DMS79 treated with DMSO at 0.1 percent for 48 hours (cell line): Measurements from ENCODE around the gene PFKFB3.

Source experiments
- DNase-seq: peaks from one replicate; lab custom pipeline; 2025; lab: John Stamatoyannopoulos, UW

PFKFB3 gene

DNA sequence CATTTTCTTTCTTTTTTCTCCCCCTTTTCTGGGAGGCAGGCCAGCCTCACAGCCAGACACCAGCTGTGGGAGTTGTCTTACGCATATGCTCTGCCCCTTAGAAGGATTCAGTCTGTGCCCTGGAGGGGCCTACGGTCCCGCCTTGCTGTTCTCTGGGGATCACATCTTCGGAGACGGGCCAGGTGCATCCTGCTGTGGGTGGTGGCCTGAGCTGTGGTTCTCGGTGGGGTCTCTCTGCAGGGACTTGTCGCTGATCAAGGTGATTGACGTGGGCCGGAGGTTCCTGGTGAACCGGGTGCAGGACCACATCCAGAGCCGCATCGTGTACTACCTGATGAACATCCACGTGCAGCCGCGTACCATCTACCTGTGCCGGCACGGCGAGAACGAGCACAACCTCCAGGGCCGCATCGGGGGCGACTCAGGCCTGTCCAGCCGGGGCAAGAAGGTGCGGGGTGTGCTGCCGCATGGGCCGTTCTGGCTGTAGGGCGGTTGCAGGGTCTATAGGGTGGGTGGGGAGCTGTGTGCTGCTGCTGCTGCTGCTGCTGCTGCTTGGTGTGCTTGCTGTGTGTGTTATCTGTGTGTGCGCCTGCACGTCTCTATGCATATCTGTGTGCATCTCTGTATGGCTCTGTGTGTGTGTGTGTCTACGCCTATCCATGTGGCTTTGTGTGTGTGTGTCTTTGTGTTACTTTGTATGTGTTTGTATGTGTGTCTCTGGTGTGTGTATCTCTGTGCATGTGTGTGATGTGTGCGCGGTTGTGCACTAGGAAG lies 17.9 kb downstream of the PFKFB3 start:
- DNase-seq: no peak

DNA sequence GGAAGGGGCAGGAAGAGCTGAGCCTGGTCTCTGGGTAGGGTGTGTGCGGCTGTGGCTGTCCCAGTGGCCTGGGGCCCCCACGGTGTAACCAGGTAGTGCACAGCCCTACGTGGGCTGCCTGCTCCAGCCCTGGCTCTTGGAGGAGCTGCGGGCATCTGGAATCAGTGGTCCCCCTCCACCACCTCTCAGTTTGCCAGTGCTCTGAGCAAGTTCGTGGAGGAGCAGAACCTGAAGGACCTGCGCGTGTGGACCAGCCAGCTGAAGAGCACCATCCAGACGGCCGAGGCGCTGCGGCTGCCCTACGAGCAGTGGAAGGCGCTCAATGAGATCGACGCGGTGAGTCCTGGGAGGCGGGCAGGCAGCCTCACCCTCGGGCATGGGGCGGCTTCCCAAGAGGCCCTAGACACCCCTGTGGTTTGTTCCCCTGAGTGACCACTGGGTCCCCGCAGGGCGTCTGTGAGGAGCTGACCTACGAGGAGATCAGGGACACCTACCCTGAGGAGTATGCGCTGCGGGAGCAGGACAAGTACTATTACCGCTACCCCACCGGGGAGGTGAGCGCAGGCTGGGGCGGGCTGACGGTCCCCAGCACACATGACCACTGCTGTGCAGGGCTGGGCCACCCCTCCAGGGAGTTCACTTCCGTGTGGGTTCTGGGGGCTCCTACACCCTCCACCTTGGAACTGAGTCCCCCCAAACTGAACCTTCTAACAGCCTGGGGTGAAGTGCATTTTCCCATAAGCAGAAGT lies 18.6 kb downstream of the PFKFB3 start:
- no peak for DNase-seq

DNA sequence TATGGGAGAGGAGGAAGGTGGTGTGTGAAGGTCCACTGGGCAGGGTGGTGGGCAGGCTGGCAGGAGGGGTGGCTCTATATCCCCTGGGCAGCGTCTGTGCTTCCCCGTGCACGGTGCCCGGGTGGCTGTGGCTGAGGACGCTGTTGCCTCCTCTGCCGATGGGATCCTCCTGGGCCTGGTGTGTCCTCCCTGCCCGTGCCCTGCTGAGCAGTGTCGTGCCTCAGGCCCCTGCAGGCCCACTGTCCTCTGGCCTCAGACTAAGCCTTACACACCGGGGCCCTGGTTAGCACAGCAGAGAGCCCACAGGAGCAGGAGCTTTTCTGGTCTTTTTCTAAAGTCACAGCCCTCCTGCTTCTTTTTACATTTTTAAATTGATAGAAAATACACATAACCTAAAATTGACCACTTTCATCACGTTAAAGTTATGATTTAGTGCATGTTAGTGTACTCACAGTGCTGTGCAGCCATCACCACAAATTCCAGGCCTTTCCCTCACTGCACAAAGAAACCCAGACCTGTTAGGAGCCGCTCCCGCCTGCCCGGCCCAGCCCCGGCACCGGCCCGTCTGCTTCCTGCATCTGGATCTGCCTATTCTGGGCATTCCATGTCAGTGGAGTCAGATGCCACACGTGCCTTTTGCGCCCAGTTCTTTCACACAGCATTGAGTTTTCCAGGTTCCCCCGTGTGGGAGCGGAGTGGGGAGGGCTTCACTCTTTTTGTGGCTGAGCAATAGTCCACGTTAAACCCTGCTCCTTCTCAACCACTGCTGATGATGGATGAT lies 19.4 kb downstream of the PFKFB3 start:
- no peak for DNase-seq

DNA sequence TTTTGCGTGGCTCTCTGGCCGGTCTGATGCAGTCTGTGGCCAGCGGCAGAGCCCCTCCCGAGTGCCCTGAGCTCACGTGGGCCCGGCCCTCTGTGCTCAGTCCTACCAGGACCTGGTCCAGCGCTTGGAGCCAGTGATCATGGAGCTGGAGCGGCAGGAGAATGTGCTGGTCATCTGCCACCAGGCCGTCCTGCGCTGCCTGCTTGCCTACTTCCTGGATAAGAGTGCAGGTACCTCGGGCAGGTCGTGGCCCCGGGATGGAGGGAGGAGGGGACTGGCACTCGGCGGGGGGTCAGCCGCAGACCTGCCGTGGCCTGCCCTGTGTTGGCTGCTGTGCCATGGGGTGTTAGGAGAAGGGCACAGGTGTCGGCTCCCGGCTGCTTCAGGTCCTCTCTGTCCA lies 20.0 kb downstream of the PFKFB3 start:
- no peak for DNase-seq

DNA sequence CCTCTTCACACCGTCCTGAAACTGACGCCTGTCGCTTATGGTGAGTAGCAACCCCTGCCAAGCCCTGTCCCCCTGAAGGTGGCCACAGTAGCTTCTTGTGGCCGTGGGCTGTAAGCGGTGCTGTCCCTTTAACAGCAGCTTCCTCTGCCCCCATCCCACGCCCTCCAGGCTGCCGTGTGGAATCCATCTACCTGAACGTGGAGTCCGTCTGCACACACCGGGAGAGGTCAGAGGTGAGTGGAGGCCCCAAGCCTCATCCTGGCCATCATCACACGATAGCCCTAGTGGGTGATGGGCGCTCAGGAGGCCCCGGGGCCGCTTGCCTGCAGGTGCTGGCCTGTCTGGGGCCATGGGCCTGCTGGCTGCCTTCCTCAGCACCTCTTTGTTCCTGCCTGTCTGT lies 21.2 kb downstream of the PFKFB3 start:
- no peak for DNase-seq

DNA sequence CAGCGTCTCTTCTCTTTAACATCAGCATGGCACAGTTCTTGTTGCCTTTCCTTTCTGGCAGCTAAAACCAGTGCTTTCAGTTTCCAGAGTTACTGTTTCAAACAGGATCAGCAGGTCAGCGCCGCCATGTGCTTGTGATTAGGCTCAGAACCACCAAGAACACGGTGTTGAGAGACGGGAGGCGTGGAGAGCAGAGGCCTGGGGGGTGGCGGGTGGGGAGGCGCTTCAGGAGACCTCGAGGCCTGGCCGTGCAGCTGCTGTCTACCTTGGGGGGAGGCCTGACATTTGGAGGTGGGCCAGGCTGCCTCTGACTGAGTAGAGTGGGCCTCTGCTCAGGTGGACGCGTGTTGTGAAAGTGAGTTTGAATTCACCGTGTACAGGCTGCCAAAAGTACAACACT lies 22.0 kb downstream of the PFKFB3 start:
- no peak for DNase-seq

DNA sequence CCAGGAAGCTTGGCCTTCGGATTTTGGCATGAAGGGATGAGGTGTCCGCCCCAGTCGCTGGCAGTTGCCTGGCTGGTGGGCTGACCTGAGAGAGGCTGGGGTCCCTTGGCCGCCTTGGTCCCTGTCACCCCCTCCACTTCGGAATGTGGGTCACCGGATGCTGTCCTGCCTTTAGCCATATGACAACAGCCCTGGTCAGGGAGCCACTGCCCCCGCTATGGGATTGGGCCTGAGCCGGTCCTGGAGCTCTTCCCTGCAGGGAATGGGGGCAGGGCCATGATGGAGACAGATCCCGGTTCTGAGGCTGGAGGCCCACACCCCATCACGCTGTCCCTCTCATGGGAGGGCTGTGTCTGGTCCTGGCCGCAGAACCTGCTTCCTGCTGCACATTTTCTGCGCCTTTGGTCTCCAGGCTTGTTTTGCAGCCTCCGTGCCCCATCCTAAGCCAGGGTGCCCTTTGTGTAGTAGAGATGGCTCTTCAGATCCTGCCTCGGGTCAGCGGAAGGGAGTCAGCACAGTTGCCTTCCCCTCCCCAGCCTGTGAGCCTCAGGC lies 22.6 kb downstream of the PFKFB3 start:
- DNase-seq: no peak

DNA sequence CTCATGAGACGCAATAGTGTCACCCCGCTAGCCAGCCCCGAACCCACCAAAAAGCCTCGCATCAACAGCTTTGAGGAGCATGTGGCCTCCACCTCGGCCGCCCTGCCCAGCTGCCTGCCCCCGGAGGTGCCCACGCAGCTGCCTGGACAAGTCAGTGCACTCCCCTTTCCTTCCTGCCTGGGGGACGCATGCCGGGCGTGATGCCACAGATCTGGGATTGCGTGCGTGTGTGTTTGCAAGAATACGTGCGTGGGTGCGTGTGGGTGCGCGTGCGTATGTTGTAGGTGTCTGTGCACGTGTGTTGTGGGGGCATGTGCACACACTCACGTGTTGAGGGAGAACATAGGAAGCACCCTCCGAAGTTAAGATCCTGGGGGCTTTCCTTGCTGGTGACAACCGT lies 23.5 kb downstream of the PFKFB3 start:
- no peak for DNase-seq

DNA sequence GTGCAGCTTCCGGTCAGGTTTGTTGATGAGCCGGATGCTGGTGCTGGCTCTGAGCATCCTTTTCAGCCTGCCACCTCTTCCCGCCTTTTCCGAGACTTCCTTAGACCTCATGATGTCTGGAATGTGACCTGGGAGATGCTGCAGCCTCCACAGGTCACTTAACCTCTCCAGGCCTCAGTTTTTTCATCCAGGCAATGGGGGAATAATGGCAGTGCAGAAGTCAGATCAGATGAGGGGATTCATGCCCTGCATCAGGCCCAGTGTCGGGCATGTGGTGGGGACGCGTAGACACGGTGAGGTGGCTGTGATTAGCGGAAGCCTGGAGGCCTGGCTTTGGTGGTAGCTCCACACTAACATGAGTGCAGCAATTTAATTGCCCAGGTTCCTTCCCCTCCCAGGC lies 24.6 kb downstream of the PFKFB3 start:
- no peak for DNase-seq

DNA sequence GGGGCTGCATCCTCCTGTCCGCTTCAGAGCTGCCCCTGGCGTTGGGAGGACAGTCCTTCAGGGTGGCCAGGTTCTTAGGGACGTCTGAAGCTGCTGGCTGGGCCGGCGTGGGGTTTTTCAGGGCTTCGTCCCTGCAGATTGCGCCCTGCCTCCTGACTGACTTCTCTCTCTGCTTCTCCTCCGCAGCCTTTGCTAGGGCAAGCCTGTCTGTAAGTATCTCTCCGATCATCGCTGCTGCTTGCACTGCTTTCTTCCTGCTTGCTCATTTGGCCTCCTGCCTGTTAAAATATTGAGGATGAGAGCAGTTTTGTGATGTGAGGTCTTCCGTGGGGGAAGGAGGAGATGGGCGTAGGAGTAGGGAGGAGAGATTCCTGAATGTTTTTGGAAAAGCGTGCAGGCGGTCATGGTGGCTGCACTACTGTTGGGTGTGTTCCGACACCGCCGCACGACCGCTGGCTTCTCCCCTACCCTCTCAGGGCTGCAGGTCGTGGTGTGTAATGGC lies 25.3 kb downstream of the PFKFB3 start:
- no peak for DNase-seq

DNA sequence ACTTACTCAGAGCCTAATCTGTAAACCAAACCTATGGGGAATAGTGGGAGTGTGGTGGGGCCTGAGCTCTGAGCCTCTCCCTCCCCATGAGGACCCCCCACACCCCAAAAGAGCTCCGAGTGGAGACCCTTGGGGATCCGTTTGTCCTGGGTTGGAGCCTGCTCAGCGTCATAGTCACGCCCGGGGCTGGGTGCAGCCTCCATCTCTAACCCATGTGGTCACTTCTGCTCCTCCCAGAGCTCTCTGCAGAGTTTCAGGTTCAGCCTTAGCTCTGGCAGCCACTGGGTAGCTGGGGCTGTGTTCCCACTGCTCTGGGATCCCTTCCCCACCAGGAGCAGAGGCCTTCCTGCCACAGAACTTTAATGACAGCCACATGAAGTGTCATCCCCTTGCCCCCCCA lies 25.9 kb downstream of the PFKFB3 start:
- no peak for DNase-seq

DNA sequence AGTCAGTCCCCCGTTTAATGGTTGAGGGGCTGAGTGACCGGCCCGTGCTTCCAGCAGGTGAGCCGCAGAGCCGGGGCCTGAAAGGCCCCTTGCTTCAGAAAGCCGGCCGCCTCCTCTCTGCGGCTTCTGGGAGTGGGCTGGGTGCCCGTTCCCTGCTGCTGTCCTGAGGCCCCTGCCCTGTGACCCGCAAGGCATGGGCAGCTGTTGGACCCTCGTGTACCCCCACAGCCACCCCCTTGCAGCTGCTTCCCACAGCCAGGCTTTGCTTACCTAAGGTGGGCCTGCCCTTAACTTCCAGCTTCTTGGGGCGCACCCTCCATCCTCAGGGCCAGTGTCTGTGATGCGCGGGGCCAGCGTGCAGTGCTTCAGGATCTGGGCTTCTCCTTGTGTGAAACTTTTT lies 26.6 kb downstream of the PFKFB3 start:
- no peak for DNase-seq

DNA sequence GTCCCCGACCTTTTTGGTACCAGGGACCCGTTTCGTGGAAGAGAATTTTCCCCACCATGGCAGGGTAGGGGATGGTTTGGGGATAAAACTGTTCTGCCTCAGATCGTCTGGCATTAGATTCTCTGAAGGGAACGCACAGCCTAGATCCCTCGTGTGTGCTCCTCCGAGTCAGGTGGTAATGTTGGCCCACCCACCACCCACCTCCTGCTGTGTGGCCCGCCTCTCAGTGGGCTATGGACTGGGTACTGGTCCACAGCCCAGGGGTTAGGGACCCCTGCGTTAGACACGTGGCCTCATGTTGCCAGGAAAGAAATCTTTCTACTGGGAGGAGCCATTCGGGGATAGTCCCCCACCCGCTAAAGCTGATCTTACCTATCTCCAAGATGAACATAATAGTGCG lies 27.0 kb downstream of the PFKFB3 start:
- no peak for DNase-seq

DNA sequence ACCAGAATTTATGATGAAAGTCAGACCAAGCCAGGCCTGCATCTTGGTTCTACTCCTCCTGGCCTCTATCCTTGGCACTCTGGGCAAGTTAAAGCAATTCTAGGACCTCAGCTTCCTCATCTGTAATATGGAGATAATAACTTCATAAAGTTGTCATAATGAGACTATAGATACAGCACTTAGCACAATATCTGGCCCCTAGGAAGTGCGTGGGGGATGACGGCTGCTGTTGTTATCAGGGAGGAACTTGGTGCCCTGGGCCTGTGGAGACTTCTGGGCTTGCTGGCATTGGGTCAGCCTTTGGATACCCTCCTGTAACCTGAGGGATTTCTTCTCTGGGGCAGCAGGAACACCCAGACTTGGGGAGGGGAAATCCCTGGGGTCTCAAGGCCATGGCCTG lies 27.6 kb downstream of the PFKFB3 start:
- DNase-seq: no peak

DNA sequence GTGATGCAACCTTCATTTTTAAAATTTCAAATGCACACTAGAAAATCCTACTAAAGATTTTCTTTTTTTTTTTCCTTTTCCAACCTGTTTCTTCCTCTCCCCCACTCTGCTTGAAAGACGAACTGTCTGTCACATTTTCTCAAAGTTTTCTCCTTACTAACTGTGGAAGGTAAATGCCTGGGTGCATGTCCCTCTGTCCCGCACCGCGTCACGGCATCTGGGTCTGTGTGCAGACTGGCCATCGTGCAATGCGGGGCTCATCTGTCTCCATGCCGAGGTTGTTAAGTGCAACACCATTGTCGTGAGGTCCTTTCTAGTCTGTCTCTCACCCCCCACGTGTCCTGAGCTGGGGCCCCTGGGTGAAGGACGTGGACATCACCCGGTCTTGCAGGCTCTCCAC lies 28.4 kb downstream of the PFKFB3 start:
- DNase-seq: no peak

DNA sequence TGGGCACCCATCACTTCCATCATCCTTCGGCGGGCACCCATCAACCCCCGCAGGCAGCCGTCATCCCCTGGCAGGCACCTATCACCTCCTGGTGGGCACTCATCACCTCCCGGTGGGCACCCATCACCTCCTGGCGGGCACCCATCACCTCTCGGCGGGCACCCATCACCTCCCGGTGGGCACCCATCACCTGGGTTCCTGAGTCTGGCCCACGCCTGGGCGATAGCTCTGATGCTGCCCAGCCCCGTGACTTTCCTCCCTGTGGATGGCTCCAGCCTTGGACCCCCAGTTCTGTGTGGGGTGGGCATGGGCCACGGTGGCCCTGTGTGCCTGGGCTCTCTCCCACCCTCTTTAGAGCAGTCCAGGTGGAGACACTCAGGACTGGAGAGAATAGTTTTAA lies 29.0 kb downstream of the PFKFB3 start:
- DNase-seq: no peak

DNA sequence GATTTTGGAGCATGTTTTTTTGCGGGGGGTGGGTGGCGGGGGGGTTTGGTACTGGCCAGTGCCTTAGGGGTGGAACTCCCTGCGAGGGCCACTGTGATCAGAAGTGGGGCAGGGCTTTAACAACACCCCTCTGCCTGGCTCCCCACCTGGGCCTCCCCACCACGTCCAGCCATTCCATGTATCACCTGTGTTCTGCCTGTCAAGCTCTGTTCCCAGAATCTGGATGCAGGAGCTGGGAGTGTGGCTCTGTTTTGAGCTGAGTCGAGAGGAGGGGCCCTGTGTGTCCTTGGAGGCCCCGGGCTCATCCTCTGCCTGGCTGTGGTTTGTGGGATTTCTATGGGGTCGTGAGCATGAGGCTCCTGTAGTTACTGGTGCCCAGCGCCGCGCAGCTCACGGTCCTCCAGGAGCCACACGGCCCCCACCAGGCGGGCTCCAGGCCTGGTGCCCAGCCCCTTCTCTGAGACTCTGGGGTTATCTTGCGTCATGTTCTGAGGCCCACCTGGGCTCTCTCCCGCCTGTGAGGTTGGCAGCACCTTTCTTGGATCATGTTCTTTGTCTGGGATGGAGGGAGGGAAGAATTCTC lies 29.6 kb downstream of the PFKFB3 start:
- no peak for DNase-seq

DNA sequence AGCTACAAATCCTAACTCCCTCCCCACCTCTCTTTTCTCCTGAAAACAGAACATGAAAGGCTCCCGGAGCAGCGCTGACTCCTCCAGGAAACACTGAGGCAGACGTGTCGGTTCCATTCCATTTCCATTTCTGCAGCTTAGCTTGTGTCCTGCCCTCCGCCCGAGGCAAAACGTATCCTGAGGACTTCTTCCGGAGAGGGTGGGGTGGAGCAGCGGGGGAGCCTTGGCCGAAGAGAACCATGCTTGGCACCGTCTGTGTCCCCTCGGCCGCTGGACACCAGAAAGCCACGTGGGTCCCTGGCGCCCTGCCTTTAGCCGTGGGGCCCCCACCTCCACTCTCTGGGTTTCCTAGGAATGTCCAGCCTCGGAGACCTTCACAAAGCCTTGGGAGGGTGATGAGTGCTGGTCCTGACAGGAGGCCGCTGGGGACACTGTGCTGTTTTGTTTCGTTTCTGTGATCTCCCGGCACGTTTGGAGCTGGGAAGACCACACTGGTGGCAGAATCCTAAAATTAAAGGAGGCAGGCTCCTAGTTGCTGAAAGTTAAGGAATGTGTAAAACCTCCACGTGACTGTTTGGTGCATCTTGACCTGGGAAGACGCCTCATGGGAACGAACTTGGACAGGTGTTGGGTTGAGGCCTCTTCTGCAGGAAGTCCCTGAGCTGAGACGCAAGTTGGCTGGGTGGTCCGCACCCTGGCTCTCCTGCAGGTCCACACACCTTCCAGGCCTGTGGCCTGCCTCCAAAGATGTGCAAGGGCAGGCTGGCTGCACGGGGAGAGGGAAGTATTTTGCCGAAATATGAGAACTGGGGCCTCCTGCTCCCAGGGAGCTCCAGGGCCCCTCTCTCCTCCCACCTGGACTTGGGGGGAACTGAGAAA lies 30.4 kb downstream of the PFKFB3 start:
- DNase-seq: no peak

DNA sequence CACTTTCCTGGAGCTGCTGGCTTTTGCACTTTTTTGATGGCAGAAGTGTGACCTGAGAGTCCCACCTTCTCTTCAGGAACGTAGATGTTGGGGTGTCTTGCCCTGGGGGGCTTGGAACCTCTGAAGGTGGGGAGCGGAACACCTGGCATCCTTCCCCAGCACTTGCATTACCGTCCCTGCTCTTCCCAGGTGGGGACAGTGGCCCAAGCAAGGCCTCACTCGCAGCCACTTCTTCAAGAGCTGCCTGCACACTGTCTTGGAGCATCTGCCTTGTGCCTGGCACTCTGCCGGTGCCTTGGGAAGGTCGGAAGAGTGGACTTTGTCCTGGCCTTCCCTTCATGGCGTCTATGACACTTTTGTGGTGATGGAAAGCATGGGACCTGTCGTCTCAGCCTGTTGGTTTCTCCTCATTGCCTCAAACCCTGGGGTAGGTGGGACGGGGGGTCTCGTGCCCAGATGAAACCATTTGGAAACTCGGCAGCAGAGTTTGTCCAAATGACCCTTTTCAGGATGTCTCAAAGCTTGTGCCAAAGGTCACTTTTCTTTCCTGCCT lies 31.1 kb downstream of the PFKFB3 start:
- DNase-seq: no peak

DNA sequence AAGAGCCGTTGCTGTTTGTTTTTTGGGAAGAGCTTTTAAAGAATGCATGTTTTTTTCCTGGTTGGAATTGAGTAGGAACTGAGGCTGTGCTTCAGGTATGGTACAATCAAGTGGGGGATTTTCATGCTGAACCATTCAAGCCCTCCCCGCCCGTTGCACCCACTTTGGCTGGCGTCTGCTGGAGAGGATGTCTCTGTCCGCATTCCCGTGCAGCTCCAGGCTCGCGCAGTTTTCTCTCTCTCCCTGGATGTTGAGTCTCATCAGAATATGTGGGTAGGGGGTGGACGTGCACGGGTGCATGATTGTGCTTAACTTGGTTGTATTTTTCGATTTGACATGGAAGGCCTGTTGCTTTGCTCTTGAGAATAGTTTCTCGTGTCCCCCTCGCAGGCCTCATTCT lies 31.6 kb downstream of the PFKFB3 start:
- no peak for DNase-seq
